RWPE2 (cell line): ENCODE measurements around the gene PERCC1.

Source experiments
- ATAC-seq: fragments of 200-7000 bp; cut with Tn5 transposase; 3 replicates; pipeline ENCODE4 v1.9.1; 2021; ENCODE audit warnings: low read depth
- DNase-seq: peaks from one replicate; pipeline ENCODE4 v3.0.0-alpha.2; 2020; ENCODE audit warnings: low spot score
- H3K27ac ChIP-seq: fragments of 450-650 bp; 2 replicates; pipeline ENCODE4 v1.5.1; 2017; ENCODE audit warnings: mild to moderate bottlenecking; ENCODE audit not compliant: poor library complexity, severe bottlenecking
- H3K27me3 ChIP-seq: fragments of 250-450 bp; sonication (Bioruptor Pico); 2 replicates; pipeline ENCODE4 v1.5.1; 2021; ENCODE audit warnings: mild to moderate bottlenecking, moderate library complexity; ENCODE audit not compliant: insufficient read depth, poor library complexity, severe bottlenecking
- H3K36me3 ChIP-seq: fragments of 250-450 bp; sonication (Bioruptor Pico); 2 replicates; pipeline ENCODE4 v1.5.1; 2020; ENCODE audit warnings: low read depth, mild to moderate bottlenecking, moderate library complexity
- H3K4me1 ChIP-seq: fragments of 250-450 bp; sonication (Bioruptor Pico); 2 replicates; pipeline ENCODE4 v1.5.1; 2021; ENCODE audit warnings: mild to moderate bottlenecking, moderate library complexity; ENCODE audit not compliant: insufficient read depth, poor library complexity, severe bottlenecking
- H3K4me3 ChIP-seq: fragments of 250-450 bp; sonication (Bioruptor Pico); 2 replicates; pipeline ENCODE4 v1.5.1; 2021; ENCODE audit warnings: mild to moderate bottlenecking, moderate library complexity; ENCODE audit not compliant: severe bottlenecking
- H3K9me3 ChIP-seq: fragments of 250-450 bp; sonication (Bioruptor Pico); 2 replicates; pipeline ENCODE4 v1.5.1; 2021; ENCODE audit warnings: mild to moderate bottlenecking, moderate library complexity; ENCODE audit not compliant: severe bottlenecking
- CTCF ChIP-seq: fragments of 450-650 bp; IDR thresholded peaks from one replicate; pipeline ENCODE4 v1.5.1; 2017; ENCODE audit warnings: mild to moderate bottlenecking, moderate library complexity; ENCODE audit not compliant: poor library complexity, severe bottlenecking

PERCC1 gene

GRCh38 chr16:1401061-1401757 lies 29.7 kb upstream of the PERCC1 start:
- TF ChIP-seq CTCF, result no peak
- Histone ChIP-seq H3K27ac (no peak overlapping the region), H3K4me1 (no peaks in the 10 kb centered on the region), H3K27me3 (no peaks in the 10 kb centered on the region), H3K9me3 (no peaks in the 10 kb centered on the region), H3K36me3 (no peaks in the 10 kb centered on the region), H3K4me3 (no peak overlapping the region)
- no peak for DNase-seq
- ATAC-seq, result no peak

GRCh38 chr16:1401758-1402154 lies 29.1 kb upstream of the PERCC1 start:
- no peak for TF ChIP-seq CTCF
- no peaks in the 10 kb centered on the region for H3K36me3 ChIP-seq

GRCh38 chr16:1403036-1403435 lies 27.8 kb upstream of the PERCC1 start:
- Histone ChIP-seq H3K27me3 (no peaks in the 10 kb centered on the region), H3K4me1 (no peaks in the 10 kb centered on the region), H3K27ac (no peak overlapping the region), H3K36me3 (no peaks in the 10 kb centered on the region), H3K9me3 (no peaks in the 10 kb centered on the region), H3K4me3 (no peak overlapping the region)
- DNase-seq (peak; percentile 59), ATAC-seq (no peak)
- TF ChIP-seq CTCF, result no peak

More at GRCh38 chr16:1401758-1402154, 29.1 kb upstream of the PERCC1 start:
- Histone ChIP-seq H3K4me1 (no peaks in the 10 kb centered on the region), H3K9me3 (no peaks in the 10 kb centered on the region), H3K27ac (no peak overlapping the region), H3K4me3 (no peak overlapping the region), H3K27me3 (no peaks in the 10 kb centered on the region)
- ATAC-seq (no peak), DNase-seq (no peak)

GRCh38 chr16:1403733-1404132 lies 27.1 kb upstream of the PERCC1 start:
- DNase-seq, result peak; percentile 57
- Histone ChIP-seq H3K4me1 (no peaks in the 10 kb centered on the region), H3K9me3 (no peaks in the 10 kb centered on the region), H3K4me3 (no peak overlapping the region), H3K27ac (no peak overlapping the region), H3K36me3 (no peaks in the 10 kb centered on the region), H3K27me3 (no peaks in the 10 kb centered on the region)
- ATAC-seq, result no peak
- TF ChIP-seq CTCF, result no peak

GRCh38 chr16:1407753-1408152 lies 23.1 kb upstream of the PERCC1 start:
- DNase-seq, result no peak
- TF ChIP-seq CTCF, result no peak
- no peak; the same call in 2 of the 3 replicates for ATAC-seq
- Histone ChIP-seq H3K4me3 (peak overlapping the region; percentile 31), H3K27ac (no peak overlapping the region), H3K27me3 (no peaks in the 10 kb centered on the region), H3K9me3 (no peaks in the 10 kb centered on the region), H3K36me3 (no peaks in the 10 kb centered on the region), H3K4me1 (no peaks in the 10 kb centered on the region)
